Measurements from ENCODE around the gene AIMP2.
A peak's percentile ranks its signal among the peaks of the same experiment; 100 is the strongest.

Gene AIMP2

DNA sequence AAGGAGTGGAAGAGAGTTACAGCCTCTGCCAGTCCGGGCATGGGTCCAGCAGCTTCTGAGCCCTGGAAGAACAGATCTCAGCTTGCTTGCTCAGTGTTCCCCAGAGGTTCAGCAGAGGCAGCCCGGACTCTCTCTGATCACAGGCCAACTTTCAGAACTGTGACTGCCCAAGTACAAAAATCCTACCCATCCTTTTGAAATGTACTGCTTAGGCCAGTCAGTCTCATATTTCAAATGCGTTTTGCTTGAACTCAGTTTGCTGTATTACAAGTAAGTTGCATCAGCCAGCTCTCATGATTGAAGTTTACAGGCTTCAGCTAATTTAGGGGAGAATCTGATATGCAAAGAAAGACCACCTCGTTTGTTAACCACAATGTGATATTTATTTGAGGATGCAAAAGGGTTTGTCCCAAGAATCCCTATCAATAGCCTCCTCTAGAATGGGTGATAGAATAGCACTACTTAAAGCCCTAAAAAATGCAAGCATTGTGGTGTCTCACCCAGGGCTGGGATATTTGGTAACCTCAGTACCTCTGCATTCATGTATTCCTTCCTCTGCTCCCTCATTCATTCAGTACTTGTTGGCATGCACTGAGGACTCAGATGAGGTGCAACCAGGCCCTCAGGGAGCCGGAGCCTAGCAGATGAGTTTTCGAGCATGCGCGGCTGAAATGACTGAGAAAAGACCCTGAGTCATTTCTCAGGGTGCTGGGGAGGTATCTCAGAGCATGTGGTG lies 7.0 kb downstream of the AIMP2 start:
- peak overlapping the region; percentile 41 for H3K27ac Mint-ChIP-seq
- H3K4me1 Mint-ChIP-seq (ENCODE audit: low read depth), result peaks cover 11% of the 10 kb centered on the region
- no peaks in the 10 kb centered on the region for H3K27me3 Mint-ChIP-seq (ENCODE audit: low read depth)
- no peaks in the 10 kb centered on the region for H3K9me3 Mint-ChIP-seq
- H3K36me3 Mint-ChIP-seq (ENCODE audit: low read depth), result peaks cover 31% of the 10 kb centered on the region
- H3K4me3 Mint-ChIP-seq, result no peak overlapping the region

DNA sequence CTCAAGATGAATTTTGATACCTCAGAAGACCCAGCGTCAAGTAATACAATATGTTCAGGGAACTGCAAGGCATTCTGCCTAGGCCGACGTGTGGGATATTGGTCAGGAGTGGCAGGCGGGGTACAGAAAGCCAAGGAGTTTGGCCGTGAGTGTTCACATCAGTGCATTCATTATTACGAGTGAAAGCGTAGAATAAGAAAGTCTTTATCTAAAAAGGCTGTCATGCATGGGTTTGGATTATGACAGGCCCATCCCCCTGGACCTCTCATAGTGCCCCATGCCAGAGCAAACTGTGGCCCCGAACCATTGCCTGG lies 7.5 kb downstream of the AIMP2 start:
- Mint-ChIP-seq H3K4me3 (no peak overlapping the region), H3K36me3 (ENCODE audit: low read depth) (peaks cover 33% of the 10 kb centered on the region), H3K27me3 (ENCODE audit: low read depth) (no peaks in the 10 kb centered on the region), H3K4me1 (ENCODE audit: low read depth) (peaks cover 11% of the 10 kb centered on the region), H3K27ac (peak overlapping the region; percentile 26), H3K9me3 (no peaks in the 10 kb centered on the region)

DNA sequence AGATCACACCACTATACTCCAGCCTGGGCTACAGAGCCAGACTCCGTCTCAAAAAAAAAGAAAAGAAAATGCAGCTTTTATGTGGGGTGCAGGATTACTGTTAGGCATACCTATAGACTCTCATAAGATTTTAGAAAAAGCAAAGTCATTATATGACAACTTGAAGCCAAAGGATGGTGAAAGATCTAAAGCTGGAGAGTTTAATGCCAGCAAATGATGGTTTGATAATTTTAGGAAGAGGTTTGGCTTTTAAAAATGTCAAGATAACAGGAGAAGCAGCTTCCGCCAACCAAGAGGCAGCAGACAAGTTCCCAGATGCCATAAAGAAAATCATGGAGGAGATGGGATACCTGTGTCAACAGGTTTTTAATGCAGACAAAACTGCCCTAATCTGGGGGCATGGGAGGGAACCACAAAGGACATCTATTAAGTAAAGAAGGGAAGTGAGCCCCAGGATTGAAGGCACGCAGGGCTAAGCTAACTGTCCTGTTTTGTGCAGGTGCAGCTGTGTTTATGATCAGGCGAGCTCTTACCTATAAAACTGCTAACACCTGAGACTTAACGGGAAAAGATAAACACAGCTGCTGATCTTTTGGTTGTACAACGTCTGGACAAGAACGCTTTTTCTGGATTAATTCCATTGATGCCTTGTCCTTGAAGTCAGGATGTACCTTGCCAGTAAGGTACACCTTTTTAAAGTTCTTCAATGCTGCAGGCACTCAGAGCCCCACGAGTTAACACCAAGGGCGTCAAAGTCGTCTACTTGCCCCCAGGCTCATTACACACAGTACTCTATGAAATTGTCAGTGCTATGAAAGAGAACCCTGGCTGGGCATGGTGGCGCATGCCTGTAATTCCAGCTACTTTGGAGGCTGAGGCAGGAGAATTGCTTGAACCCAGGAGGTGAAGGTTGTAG lies 11.6 kb downstream of the AIMP2 start:
- no peaks in the 10 kb centered on the region for H3K9me3 Mint-ChIP-seq
- H3K27ac Mint-ChIP-seq, result peak overlapping the region; percentile 16
- H3K4me1 Mint-ChIP-seq (ENCODE audit: low read depth), result peaks cover 6% of the 10 kb centered on the region
- H3K27me3 Mint-ChIP-seq (ENCODE audit: low read depth), result no peaks in the 10 kb centered on the region
- H3K36me3 Mint-ChIP-seq (ENCODE audit: low read depth), result peaks cover 40% of the 10 kb centered on the region
- no peak overlapping the region for H3K4me3 Mint-ChIP-seq

DNA sequence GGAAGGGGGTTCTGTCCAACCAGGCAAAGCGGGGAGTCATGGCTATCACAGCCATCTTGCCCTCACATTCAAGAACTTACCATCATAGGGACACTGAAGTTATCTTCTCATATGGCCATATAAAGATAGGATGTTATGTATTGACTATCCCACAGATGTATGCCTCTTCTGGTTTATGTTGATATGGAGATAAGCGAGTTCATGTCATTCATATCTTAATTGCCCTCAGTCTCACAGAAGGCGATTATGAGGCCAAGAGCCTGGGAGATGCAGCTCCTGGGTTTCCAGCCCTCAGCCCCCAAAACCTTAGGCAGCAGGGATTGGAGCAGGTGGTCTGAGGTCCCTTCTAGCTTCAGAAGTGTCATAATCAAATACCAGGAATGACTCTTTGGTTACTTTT lies 13.6 kb downstream of the AIMP2 start:
- H3K4me1 Mint-ChIP-seq (ENCODE audit: low read depth), result peaks cover 23% of the 10 kb centered on the region
- H3K27ac Mint-ChIP-seq, result no peak overlapping the region
- no peak overlapping the region for H3K4me3 Mint-ChIP-seq
- peaks cover 45% of the 10 kb centered on the region for H3K36me3 Mint-ChIP-seq (ENCODE audit: low read depth)
- no peaks in the 10 kb centered on the region for H3K27me3 Mint-ChIP-seq (ENCODE audit: low read depth)
- H3K9me3 Mint-ChIP-seq, result no peaks in the 10 kb centered on the region

DNA sequence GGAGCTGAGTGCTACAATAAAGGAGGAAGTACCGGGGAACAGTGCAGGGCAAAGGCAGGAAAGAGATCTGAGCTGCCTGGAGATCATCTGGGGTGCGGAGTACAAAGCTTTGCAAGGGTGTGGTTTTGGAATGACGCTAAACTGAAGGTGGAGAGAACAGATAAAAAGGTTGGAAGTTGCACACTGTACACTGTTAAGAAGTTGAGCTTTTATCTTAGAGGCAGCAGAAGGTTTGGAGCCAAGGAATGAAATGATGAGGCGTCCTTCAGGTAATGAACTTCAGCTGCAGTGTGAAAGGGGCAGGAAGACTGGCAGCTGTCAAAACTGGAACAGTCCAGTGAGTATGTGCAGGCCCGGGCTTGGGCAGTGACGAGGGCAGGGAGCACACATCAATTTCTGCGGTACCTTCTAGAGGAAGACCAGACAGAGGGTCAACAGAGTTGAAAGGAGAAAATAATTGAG lies 14.9 kb downstream of the AIMP2 start:
- Mint-ChIP-seq H3K27me3 (ENCODE audit: low read depth) (no peaks in the 10 kb centered on the region), H3K4me3 (no peak overlapping the region), H3K27ac (peak overlapping the region; percentile 50), H3K9me3 (no peaks in the 10 kb centered on the region), H3K4me1 (ENCODE audit: low read depth) (peaks cover 23% of the 10 kb centered on the region), H3K36me3 (ENCODE audit: low read depth) (peaks cover 55% of the 10 kb centered on the region)

DNA sequence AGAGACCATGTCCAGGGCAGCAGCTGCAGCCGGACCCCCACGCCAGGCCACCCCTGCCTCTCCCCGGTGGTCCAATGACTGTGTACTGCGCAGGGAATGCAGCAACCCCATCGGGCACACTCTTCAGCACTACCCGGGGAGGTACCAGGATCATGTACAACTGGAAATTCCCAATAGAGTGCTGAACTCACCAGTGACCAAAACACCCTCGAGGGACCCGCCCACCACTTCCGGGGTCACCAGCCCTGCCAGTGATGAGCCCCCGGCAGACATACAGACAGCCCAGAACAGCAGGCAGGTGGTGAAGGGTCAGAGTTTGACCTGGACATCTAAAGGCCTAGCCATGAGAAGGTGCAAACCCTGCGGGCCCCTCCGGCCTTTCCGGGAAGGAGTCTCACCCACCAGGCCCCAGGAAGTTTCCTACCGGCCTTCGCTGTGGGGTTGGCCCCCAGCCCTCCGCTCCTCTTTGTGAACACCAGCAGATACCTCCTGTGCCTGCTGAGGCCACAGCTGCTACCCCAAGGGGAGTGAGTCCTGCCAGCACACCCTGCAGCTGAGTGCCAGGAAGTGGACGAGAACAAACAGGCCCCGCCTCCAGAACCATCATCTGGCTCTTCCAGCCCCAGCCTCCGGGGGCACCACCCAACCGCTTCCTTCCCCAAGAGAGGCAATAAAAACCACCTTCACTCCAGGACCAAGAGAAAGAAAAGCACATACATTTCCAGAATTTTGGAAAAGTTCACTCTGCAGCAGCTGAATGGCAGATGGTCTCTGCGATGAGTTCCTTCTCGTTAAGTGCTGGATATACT lies 17.1 kb downstream of the AIMP2 start:
- peak overlapping the region; percentile 78 for H3K4me3 Mint-ChIP-seq
- H3K27me3 Mint-ChIP-seq (ENCODE audit: low read depth), result no peaks in the 10 kb centered on the region
- no peaks in the 10 kb centered on the region for H3K9me3 Mint-ChIP-seq
- H3K4me1 Mint-ChIP-seq (ENCODE audit: low read depth), result peaks cover 23% of the 10 kb centered on the region
- H3K36me3 Mint-ChIP-seq (ENCODE audit: low read depth), result peaks cover 47% of the 10 kb centered on the region
- H3K27ac Mint-ChIP-seq, result peak overlapping the region; percentile 85

DNA sequence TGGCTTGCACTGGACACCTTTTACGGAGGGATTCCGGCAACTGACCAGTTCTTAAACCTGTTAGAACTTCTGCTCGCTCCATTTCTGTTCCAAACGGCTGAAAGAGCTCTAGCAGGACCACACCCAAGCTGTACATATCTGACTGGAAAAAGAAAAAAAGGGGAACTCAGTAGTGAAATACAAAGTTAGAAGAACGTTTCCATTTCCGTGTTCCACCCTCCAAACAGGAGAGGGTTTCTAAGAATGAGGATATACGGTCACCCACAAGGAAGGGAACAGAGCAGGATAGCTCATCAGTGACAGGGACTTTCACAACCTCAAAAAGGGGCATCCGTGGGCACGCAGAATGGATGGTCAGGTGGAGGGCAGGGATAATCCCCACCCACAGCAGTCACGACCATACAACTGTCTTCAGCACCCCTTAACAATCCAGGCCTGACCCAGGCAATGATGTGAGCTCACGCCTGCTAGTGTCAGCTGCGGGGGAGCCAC lies 17.8 kb downstream of the AIMP2 start:
- Mint-ChIP-seq H3K27me3 (ENCODE audit: low read depth) (no peaks in the 10 kb centered on the region), H3K4me1 (ENCODE audit: low read depth) (peaks cover 23% of the 10 kb centered on the region), H3K9me3 (no peaks in the 10 kb centered on the region), H3K4me3 (peak overlapping the region; percentile 78), H3K27ac (peak overlapping the region; percentile 85), H3K36me3 (ENCODE audit: low read depth) (peaks cover 45% of the 10 kb centered on the region)

DNA sequence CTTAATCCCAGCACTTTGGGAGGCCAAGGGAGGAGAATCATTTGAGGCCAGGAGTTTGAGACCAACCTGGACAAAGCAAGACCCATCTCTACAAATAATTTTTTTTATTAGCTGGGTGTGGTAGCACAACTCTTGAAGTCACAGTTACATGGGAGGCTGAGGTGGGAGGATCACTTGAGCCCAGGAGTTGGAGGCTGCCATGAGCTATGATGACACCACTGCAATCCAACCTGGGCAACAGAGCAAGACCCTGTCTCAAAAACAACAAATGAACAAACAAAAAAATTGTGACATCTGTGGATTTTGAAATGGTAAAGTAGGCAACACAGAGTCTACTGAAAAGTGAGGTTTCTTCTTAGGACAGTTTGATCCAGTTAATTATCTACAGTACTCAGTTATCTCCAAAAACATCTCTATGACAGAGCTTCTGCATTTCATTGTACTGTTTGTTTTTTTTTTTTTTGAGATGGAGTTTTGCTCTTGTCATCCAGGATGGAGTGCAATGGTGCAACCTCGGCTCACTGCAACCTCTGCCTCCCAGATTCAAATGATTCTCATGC lies 18.8 kb downstream of the AIMP2 start:
- Mint-ChIP-seq H3K9me3 (no peaks in the 10 kb centered on the region), H3K27me3 (ENCODE audit: low read depth) (no peaks in the 10 kb centered on the region), H3K4me3 (no peak overlapping the region), H3K36me3 (ENCODE audit: low read depth) (peaks cover 43% of the 10 kb centered on the region), H3K4me1 (ENCODE audit: low read depth) (peaks cover 23% of the 10 kb centered on the region), H3K27ac (no peak overlapping the region)

DNA sequence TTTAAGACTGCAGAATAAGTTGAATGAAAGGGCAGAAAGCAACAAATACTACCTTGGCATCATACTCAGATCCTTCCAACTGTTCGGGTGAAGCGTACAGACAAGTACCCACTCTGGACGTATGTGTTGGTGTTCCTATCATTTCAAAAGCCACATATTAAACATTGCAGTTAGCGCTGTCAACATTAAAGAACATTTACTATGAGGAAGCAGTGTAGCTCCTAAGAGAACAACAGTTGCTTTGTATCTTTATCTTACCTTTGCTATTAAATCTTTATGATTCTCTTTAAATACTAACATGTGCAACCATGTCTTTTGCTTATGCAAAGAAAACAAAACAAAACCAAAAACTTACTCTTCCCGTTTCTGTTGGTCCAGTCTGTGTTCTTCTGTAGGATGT lies 19.5 kb downstream of the AIMP2 start:
- H3K36me3 Mint-ChIP-seq (ENCODE audit: low read depth), result peaks cover 36% of the 10 kb centered on the region
- H3K27ac Mint-ChIP-seq, result peak overlapping the region; percentile 20
- H3K27me3 Mint-ChIP-seq (ENCODE audit: low read depth), result no peaks in the 10 kb centered on the region
- H3K9me3 Mint-ChIP-seq, result no peaks in the 10 kb centered on the region
- H3K4me1 Mint-ChIP-seq (ENCODE audit: low read depth), result peaks cover 23% of the 10 kb centered on the region
- no peak overlapping the region for H3K4me3 Mint-ChIP-seq

DNA sequence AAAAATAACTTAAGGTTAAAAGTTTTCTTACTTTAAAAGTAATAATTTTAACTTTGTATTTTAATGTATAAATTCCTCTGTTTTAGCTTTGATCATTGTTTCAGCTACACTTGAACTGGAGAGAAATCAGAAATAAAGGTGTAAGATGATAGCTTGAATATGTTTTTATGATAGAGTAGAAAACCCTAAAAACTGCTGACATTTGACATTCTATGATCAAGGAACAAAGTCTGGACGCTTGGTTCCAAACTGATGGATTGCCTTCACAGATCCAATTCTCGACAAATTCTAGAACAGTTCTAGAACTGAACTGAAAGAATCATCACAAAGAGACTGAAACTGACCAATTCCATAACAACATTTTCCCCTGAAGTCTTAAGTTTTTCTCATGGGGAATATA lies 21.9 kb downstream of the AIMP2 start, which contains the start of gene ANKRD61:
Gene ANKRD61, plus strand, starts transcription at position 389 of the 400 bp plus-strand sequence. Its CDS starts 0 bp downstream, at position 389.
- H3K27me3 Mint-ChIP-seq (ENCODE audit: low read depth), result no peaks in the 10 kb centered on the region
- peaks cover 38% of the 10 kb centered on the region for H3K36me3 Mint-ChIP-seq (ENCODE audit: low read depth)
- H3K27ac Mint-ChIP-seq, result peak within 1 kb of the TSS; percentile 38
- H3K4me3 Mint-ChIP-seq, result no peak within 1 kb of the TSS
- H3K9me3 Mint-ChIP-seq, result no peaks in the 10 kb centered on the region
- H3K4me1 Mint-ChIP-seq (ENCODE audit: low read depth), result peaks cover 18% of the 10 kb centered on the region

DNA sequence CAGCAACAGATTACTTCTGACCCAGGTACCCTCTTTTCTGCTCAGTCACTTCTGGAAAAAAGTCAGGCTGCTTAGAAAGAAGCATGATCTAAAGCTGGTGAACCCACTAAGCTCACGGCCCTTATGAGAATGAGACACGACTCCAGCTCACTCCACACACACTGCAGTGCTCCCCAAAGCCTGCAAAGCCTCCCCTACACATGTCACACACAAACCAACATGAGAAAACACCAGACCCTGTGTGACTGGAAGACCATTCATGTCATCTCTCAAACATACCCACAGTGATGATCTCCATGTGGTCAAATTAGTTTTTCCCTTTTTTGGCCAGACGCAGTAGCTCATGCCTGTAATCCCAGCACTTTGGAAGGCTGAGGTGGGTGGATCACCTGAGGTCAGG lies 22.5 kb downstream of the AIMP2 start:
- no peaks in the 10 kb centered on the region for H3K9me3 Mint-ChIP-seq
- peaks cover 12% of the 10 kb centered on the region for H3K4me1 Mint-ChIP-seq (ENCODE audit: low read depth)
- peaks cover 38% of the 10 kb centered on the region for H3K36me3 Mint-ChIP-seq (ENCODE audit: low read depth)
- peak overlapping the region; percentile 38 for H3K27ac Mint-ChIP-seq
- H3K4me3 Mint-ChIP-seq, result no peak overlapping the region
- no peaks in the 10 kb centered on the region for H3K27me3 Mint-ChIP-seq (ENCODE audit: low read depth)

DNA sequence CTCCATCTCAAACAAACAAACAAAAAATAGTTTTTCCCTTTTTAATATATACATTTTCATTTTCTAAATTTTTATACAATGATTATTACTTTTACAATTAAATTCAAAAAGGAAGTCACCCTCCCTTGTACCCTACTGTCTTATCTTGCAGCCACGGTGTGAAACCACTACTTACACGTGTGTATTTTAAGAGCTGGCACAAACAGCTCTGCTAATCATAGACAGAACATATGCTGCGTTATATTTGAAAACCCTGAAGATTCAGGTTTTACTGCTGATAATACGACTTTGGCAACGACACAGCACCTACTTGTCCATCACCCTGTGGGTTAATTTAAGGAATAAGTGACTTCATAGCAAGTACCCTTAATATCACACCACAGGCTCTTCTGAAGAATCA lies 23.1 kb downstream of the AIMP2 start:
- H3K27me3 Mint-ChIP-seq (ENCODE audit: low read depth), result no peaks in the 10 kb centered on the region
- H3K36me3 Mint-ChIP-seq (ENCODE audit: low read depth), result peaks cover 41% of the 10 kb centered on the region
- no peaks in the 10 kb centered on the region for H3K9me3 Mint-ChIP-seq
- H3K27ac Mint-ChIP-seq, result no peak overlapping the region
- H3K4me3 Mint-ChIP-seq, result no peak overlapping the region
- H3K4me1 Mint-ChIP-seq (ENCODE audit: low read depth), result peaks cover 7% of the 10 kb centered on the region

DNA sequence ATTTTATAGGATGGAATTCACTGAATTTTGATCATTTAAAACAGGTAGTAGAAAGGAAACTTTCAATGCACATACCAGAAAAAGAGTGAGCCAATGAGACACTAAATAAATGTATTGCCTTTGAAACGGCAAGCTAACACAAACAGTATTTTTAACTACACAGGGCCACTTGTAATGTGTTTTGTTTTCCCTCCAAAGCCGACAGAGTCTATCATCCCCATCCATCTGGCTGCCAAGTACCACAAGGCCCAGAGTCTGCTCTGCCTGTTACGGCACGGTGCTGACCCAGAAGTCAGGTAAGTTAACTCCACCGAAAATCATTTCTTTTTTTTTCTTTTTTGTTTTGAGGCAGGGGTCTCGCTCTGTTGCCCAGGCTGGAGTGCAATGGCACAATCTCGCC lies 23.6 kb downstream of the AIMP2 start:
- Mint-ChIP-seq H3K27me3 (ENCODE audit: low read depth) (no peaks in the 10 kb centered on the region), H3K4me1 (ENCODE audit: low read depth) (peaks cover 4% of the 10 kb centered on the region), H3K27ac (no peak overlapping the region), H3K36me3 (ENCODE audit: low read depth) (peaks cover 40% of the 10 kb centered on the region), H3K9me3 (no peaks in the 10 kb centered on the region), H3K4me3 (no peak overlapping the region)

DNA sequence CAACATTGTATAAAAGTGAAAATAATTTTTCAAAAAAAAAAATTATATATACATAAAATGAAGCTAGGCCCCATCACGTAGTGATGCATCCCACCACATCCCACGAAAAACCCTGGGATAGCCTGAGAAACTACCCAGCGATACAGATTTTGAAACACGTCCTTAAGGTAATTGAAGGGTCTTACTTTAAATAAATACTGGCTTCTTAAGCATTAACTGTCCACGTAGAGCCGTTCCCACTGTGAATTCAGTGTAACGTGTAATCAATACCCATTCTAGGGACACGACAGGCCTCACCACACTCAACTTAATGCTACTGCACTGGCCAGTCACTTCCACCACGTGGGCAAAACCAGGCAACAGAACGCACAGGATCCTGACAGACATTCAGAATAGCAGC lies 26.1 kb downstream of the AIMP2 start:
- Mint-ChIP-seq H3K9me3 (no peaks in the 10 kb centered on the region), H3K4me1 (ENCODE audit: low read depth) (peaks cover 4% of the 10 kb centered on the region), H3K4me3 (no peak overlapping the region), H3K27me3 (ENCODE audit: low read depth) (no peaks in the 10 kb centered on the region), H3K27ac (no peak overlapping the region), H3K36me3 (ENCODE audit: low read depth) (peaks cover 37% of the 10 kb centered on the region)

Measured in T-helper 1 cell treated with Interleukin-12 subunit alpha and Interleukin-12 subunit beta and Interleukin-4 antibody, amounts not matched to agents 30 μg/mL and 1 μg/mL, for 36 hours (primary cell).